ENCODE measurements around the gene DLG2.

The DLG2 gene

DNA sequence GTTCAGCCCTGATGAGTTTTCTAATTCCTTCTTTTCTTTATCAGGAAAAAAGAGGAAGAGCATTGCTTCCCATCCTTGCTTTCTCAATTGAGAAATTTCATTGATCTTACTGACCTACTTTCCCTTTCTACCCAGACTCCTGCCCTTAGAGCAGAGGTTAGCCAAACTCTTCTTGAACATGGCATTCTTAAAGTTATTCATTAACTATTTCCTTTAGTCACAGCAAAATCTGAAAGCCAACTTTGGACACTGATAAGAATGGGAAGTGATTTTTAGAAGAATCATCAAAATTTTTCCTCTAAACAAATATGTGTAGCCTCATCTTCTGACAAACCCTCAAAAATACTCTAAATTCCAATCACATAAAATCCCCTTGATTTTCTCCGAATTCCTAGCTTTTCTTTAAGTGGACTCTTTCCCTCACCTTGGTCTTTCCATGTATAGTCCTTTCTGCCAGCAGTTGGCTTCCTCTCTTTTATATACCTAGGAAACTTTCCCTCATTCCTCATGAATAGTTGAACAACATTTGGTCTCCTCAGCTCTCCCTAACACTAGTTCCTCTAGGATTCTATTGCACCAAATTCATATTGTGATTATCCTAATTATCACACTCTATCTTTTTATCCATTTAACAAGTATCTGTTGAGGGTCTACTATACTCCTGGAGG lies 1774.2 kb downstream of the DLG2 start:
- DNase-seq (ENCODE audit: low read depth in 1 of 2, low spot score in 1 of 2), result no peak
- Histone ChIP-seq H3K4me3 (replicated peaks; ENCODE audit: insufficient read depth, low read length) (no peak overlapping the region), H3K27me3 (ENCODE audit: insufficient read depth, poor library complexity, severe bottlenecking) (no peaks in the 10 kb centered on the region), H3K27ac (replicated peaks) (no peak overlapping the region)
- TF ChIP-seq, protein P1, sequence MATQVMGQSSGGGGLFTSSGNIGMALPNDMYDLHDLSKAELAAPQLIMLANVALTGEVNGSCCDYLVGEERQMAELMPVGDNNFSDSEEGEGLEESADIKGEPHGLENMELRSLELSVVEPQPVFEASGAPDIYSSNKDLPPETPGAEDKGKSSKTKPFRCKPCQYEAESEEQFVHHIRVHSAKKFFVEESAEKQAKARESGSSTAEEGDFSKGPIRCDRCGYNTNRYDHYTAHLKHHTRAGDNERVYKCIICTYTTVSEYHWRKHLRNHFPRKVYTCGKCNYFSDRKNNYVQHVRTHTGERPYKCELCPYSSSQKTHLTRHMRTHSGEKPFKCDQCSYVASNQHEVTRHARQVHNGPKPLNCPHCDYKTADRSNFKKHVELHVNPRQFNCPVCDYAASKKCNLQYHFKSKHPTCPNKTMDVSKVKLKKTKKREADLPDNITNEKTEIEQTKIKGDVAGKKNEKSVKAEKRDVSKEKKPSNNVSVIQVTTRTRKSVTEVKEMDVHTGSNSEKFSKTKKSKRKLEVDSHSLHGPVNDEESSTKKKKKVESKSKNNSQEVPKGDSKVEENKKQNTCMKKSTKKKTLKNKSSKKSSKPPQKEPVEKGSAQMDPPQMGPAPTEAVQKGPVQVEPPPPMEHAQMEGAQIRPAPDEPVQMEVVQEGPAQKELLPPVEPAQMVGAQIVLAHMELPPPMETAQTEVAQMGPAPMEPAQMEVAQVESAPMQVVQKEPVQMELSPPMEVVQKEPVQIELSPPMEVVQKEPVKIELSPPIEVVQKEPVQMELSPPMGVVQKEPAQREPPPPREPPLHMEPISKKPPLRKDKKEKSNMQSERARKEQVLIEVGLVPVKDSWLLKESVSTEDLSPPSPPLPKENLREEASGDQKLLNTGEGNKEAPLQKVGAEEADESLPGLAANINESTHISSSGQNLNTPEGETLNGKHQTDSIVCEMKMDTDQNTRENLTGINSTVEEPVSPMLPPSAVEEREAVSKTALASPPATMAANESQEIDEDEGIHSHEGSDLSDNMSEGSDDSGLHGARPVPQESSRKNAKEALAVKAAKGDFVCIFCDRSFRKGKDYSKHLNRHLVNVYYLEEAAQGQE (IDR thresholded peaks at IDR 0.05; ENCODE audit: insufficient replicate concordance, low read depth), result no peak
- TF ChIP-seq SPI1 (IDR thresholded peaks at IDR 0.05; ENCODE audit: borderline replicate concordance, low read depth) (no peak), GABPA (IDR thresholded peaks at IDR 0.05; ENCODE audit: low read depth) (no peak), POLR2AphosphoS5 (IDR thresholded peaks at IDR 0.05; ENCODE audit: low read depth) (no peak)
- TF ChIP-seq, protein P2, sequence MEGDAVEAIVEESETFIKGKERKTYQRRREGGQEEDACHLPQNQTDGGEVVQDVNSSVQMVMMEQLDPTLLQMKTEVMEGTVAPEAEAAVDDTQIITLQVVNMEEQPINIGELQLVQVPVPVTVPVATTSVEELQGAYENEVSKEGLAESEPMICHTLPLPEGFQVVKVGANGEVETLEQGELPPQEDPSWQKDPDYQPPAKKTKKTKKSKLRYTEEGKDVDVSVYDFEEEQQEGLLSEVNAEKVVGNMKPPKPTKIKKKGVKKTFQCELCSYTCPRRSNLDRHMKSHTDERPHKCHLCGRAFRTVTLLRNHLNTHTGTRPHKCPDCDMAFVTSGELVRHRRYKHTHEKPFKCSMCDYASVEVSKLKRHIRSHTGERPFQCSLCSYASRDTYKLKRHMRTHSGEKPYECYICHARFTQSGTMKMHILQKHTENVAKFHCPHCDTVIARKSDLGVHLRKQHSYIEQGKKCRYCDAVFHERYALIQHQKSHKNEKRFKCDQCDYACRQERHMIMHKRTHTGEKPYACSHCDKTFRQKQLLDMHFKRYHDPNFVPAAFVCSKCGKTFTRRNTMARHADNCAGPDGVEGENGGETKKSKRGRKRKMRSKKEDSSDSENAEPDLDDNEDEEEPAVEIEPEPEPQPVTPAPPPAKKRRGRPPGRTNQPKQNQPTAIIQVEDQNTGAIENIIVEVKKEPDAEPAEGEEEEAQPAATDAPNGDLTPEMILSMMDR (IDR thresholded peaks at IDR 0.05; ENCODE audit: insufficient read depth, low read length), result no peak

DNA sequence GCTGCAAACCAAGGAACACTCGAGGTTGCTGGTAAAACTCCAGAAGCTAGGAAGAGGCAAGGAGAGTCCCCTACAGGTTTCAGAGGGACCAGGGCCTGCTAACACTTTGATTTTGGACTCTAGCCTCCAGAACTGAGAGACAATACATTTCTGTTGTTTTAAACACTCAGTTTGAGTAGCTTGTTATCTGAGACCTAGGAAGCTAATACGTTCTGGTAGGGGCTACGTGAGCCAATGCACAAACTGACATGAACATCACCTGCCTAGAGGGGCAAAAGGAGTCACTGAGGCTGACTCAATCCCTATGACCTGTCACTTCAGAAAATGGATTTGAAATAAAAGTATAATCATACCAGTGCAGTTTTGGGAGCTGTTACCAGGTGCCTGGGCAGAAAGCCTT lies 1775.1 kb downstream of the DLG2 start:
- no peak overlapping the region for H3K4me3 ChIP-seq (replicated peaks; ENCODE audit: insufficient read depth, low read length)
- no peak for DNase-seq (ENCODE audit: low read depth in 1 of 2, low spot score in 1 of 2)
- H3K27me3 ChIP-seq (ENCODE audit: insufficient read depth, poor library complexity, severe bottlenecking), result no peaks in the 10 kb centered on the region
- no peak for TF ChIP-seq GABPA (IDR thresholded peaks at IDR 0.05; ENCODE audit: low read depth)
- TF ChIP-seq, protein P1 (IDR thresholded peaks at IDR 0.05; ENCODE audit: insufficient replicate concordance, low read depth), result no peak
- TF ChIP-seq SPI1 (IDR thresholded peaks at IDR 0.05; ENCODE audit: borderline replicate concordance, low read depth), result no peak
- TF ChIP-seq POLR2AphosphoS5 (IDR thresholded peaks at IDR 0.05; ENCODE audit: low read depth), result no peak
- TF ChIP-seq, protein P2 (IDR thresholded peaks at IDR 0.05; ENCODE audit: insufficient read depth, low read length), result no peak
- no peak overlapping the region for H3K27ac ChIP-seq (replicated peaks)

DNA sequence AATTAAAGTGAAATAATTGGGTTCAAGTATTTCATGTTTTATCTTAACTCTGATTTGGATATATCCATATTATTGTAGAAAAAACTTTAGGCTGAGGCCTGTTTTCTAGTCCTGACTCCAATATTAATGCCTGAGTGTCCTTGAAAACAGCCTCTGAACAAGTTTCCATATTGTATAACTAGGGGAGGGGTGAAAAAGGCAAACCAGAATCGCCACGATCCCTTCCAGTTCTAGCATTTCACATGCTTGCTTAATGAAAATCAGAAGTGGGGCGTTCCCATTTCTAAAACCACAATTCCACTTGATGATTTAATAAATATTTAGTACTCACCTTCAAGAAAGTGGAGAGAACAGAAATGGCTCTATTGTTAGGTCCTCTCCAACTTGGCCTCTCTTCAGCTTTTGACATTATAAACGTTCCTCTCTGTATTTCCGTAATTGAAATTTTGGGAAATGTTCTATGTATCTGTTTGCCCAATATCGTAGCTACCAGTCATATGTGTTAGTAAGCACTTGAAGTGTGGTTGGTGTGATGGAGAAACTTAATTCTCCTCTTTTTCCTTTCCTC lies 1779.6 kb downstream of the DLG2 start:
- no peak overlapping the region for H3K27ac ChIP-seq (replicated peaks)

More for the DNA sequence above, 1779.6 kb downstream of the DLG2 start:
- H3K27me3 ChIP-seq (ENCODE audit: insufficient read depth, poor library complexity, severe bottlenecking), result no peaks in the 10 kb centered on the region
- TF ChIP-seq GABPA (IDR thresholded peaks at IDR 0.05; ENCODE audit: low read depth) (no peak), SPI1 (IDR thresholded peaks at IDR 0.05; ENCODE audit: borderline replicate concordance, low read depth) (no peak), POLR2AphosphoS5 (IDR thresholded peaks at IDR 0.05; ENCODE audit: low read depth) (no peak)
- TF ChIP-seq, protein P1 (IDR thresholded peaks at IDR 0.05; ENCODE audit: insufficient replicate concordance, low read depth), result no peak
- TF ChIP-seq, protein P2 (IDR thresholded peaks at IDR 0.05; ENCODE audit: insufficient read depth, low read length), result no peak
- H3K4me3 ChIP-seq (replicated peaks; ENCODE audit: insufficient read depth, low read length), result no peak overlapping the region
- no peak for DNase-seq (ENCODE audit: low read depth in 1 of 2, low spot score in 1 of 2)
